ENCODE measurements around the gene OOSP4B.
"Not testable (repeated sequence)": the region's sequence is repeated elsewhere in the genome, so short reads cannot be mapped to it uniquely, and the experiment has no call there.

Gene OOSP4B

DNA sequence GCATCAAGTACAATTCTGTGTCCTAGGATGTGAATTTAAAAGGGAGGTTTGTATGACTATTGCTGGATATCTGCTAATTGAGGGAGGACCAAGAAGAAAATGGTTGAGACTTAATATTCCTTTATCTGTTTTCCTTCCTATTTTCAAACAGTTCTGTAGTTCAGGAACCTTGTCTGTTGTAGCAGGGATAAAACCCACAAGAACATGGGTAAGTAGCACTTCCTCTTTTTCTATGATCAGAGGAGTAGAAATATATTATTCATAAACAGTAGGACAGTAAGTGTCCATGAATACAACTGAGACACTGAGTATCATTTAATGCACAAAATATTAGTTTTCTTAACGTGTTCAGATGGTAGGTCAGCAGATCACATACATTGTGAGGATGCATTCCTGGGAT lies 47.1 kb downstream of the OOSP4B start:
- no peak for DNase-seq

GRCh38 chr11:60065801-60066200 lies 48.8 kb downstream of the OOSP4B start:
- DNase-seq: no peak

DNA sequence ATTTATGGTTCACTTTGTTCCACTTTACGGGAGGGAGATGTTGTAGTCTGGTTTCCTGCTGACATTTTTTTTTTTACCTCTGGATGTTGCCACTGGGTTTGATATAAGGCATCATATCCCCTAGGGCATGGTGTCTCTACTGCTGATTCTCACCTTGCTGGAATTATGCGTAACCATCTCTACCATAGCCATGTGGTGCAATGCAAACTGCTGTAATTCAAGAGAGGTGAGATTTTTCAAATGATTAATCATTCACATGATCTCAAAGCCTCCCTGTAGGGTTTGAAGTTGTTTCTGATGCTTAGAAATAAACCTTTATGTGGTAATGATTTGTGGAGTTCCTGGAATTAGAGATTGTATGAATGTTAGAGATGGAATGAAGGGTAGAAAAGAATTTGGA lies 52.5 kb downstream of the OOSP4B start:
- DNase-seq: no peak

GRCh38 chr11:60071644-60072043 lies 54.7 kb downstream of the OOSP4B start:
- DNase-seq: not testable (repeated sequence)

- no peak for DNase-seq
These were observed 60.3 kb downstream of the OOSP4B start for GRCh38 chr11:60077216-60077817.

DNA sequence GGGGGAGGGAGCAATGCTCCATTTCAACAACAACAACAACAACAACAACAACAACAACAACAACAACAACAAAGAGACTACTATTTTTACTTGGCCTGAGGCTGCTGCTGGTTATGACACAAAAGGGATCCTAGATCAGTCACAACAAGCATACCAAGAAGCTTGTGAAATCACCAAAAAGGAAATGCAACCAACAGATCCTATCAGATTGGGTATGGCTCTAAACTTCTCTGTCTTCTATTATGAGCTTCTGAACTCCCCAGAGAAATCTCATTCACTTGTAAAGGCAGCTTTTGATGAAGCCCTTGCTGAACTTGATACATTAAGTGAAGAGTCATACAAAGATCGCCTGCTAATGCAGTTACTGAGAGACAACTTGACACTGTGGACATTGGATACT lies 61.0 kb downstream of the OOSP4B start:
- no peak for DNase-seq

DNA sequence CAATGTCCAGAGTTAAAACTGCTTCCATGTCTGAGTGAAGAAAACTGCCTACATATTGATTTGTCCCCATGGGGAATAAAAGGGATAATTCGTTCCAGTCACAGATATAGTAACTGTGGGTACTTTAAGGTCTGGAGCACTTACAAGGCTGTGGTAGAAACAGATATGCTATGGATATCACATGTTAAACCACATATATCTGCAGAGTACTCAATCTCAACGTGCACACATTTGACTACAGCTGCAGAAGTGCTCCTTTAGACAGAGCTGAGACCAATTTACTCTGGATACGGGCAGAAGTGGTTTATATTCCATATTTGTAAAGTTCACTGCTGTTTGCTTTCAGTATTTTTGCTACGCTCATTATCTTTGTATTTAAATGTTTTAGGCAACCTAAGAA lies 61.8 kb downstream of the OOSP4B start:
- DNase-seq: no peak

- DNase-seq: no peak
These were observed 63.6 kb downstream of the OOSP4B start for GRCh38 chr11:60080535-60080934.

All from activated CD4-positive, alpha-beta T cell treated with anti-CD3 and anti-CD28 coated beads for 4 hours (primary cell).